ENCODE measurements around the gene MSH4. TPM values are rescaled to one million over a fixed set of nuclear protein-coding genes. Genes with fewer than 3 reads are reported as not detected.
"Not testable (repeated sequence)": the region's sequence is repeated elsewhere in the genome, so short reads cannot be mapped to it uniquely, and the experiment has no call there.

The MSH4 gene
- total RNA-seq, 6 experiments from 2014 or later: 0.05 to 0.12 (median 0.08) TPM; not detected in 2

GRCh38 chr1:75922698-75923097, 126.0 kb downstream of the MSH4 start:
- Mint-ChIP-seq H3K27ac (no peak overlapping the region), H3K9me3 (no peaks in the 10 kb centered on the region), H3K4me1 (ENCODE audit: low read depth) (no peaks in the 10 kb centered on the region), H3K27me3 (ENCODE audit: insufficient read depth) (peaks cover 6% of the 10 kb centered on the region), H3K4me3 (no peak overlapping the region), H3K36me3 (ENCODE audit: low read depth) (no peaks in the 10 kb centered on the region)
- no peak for TF ChIP-seq CTCF (IDR thresholded peaks at IDR 0.05)
- DNase-seq: no peak

- no peak for DNase-seq
- Mint-ChIP-seq H3K4me1 (ENCODE audit: low read depth) (peaks cover 8% of the 10 kb centered on the region), H3K36me3 (ENCODE audit: low read depth) (no peaks in the 10 kb centered on the region), H3K27ac (no peak within 1 kb of the TSS), H3K27me3 (ENCODE audit: insufficient read depth) (peaks cover 4% of the 10 kb centered on the region; the same call in 1 of the 2 replicates), H3K9me3 (no peaks in the 10 kb centered on the region), H3K4me3 (no peak within 1 kb of the TSS)
- TF ChIP-seq CTCF (IDR thresholded peaks at IDR 0.05): no peak
Measured at GRCh38 chr1:75932304-75932703, 135.6 kb downstream of the MSH4 start, which contains the start of gene ASB17. Gene ASB17 (minus strand): TSS chr1:75932404. CDS start chr1:75932291, 113 bp downstream.

- no peaks in the 10 kb centered on the region; the same call in 1 of the 2 replicates for H3K9me3 Mint-ChIP-seq
- H3K27ac Mint-ChIP-seq: no peak overlapping the region
- DNase-seq: peak; percentile 52
- no peaks in the 10 kb centered on the region for H3K36me3 Mint-ChIP-seq (ENCODE audit: low read depth)
- H3K27me3 Mint-ChIP-seq (ENCODE audit: insufficient read depth): no peaks in the 10 kb centered on the region; the same call in 1 of the 2 replicates
- no peak overlapping the region for H3K4me3 Mint-ChIP-seq
- TF ChIP-seq CTCF (IDR thresholded peaks at IDR 0.05): no peak
- peaks cover 15% of the 10 kb centered on the region for H3K4me1 Mint-ChIP-seq (ENCODE audit: low read depth)
Measured at GRCh38 chr1:75937034-75937433, 140.4 kb downstream of the MSH4 start.

- H3K4me1 Mint-ChIP-seq (ENCODE audit: low read depth); H3K27me3 Mint-ChIP-seq (ENCODE audit: insufficient read depth); H3K36me3 Mint-ChIP-seq (ENCODE audit: low read depth); DNase-seq; H3K9me3 Mint-ChIP-seq; H3K27ac Mint-ChIP-seq; H3K4me3 Mint-ChIP-seq: not testable (repeated sequence)
Measured at GRCh38 chr1:75943037-75943436, 146.4 kb downstream of the MSH4 start.

GRCh38 chr1:75950176-75950575, 153.5 kb downstream of the MSH4 start:
- Mint-ChIP-seq H3K9me3 (peaks cover 5% of the 10 kb centered on the region; the same call in 1 of the 2 replicates), H3K27me3 (ENCODE audit: insufficient read depth) (peaks cover 3% of the 10 kb centered on the region; the same call in 1 of the 2 replicates), H3K36me3 (ENCODE audit: low read depth) (no peaks in the 10 kb centered on the region), H3K27ac (no peak overlapping the region), H3K4me3 (no peak overlapping the region), H3K4me1 (ENCODE audit: low read depth) (no peaks in the 10 kb centered on the region)
- no peak for TF ChIP-seq CTCF (IDR thresholded peaks at IDR 0.05)
- DNase-seq: no peak

GRCh38 chr1:75952016-75952415, 155.3 kb downstream of the MSH4 start:
- H3K4me3 Mint-ChIP-seq: no peak overlapping the region
- no peak for TF ChIP-seq CTCF (IDR thresholded peaks at IDR 0.05)
- H3K9me3 Mint-ChIP-seq: no peaks in the 10 kb centered on the region
- DNase-seq: no peak
- peaks cover 3% of the 10 kb centered on the region; the same call in 1 of the 2 replicates for H3K27me3 Mint-ChIP-seq (ENCODE audit: insufficient read depth)
- H3K4me1 Mint-ChIP-seq (ENCODE audit: low read depth): no peaks in the 10 kb centered on the region
- H3K36me3 Mint-ChIP-seq (ENCODE audit: low read depth): no peaks in the 10 kb centered on the region
- no peak overlapping the region for H3K27ac Mint-ChIP-seq
